OCI-LY3 (cell line): ENCODE measurements around the gene CENPH.
A peak's percentile ranks its signal among the peaks of the same experiment; 100 is the strongest.

Experiments
- H2AFZ ChIP-seq: fragments of 200-600, 300-600 bp; shearing (Covaris generic); 2 replicates; pipeline ENCODE4 v1.6.0; 2014; ENCODE audit warnings: antibody characterized with exemption, low read depth, low read length
- H3K27ac ChIP-seq: fragments of 200-600, 300-600 bp; sonication (generic); 2 replicates; pipeline ENCODE4 v1.5.1; 2014; ENCODE audit warnings: mild to moderate bottlenecking, low read length, moderate library complexity, mixed read lengths
- H3K27me3 ChIP-seq: fragments of 200-600, 300-600 bp; sonication (generic); 2 replicates; pipeline ENCODE4 v1.6.1; 2014; ENCODE audit warnings: low read depth, low read length, mixed read lengths
- H3K36me3 ChIP-seq: fragments of 200-600, 300-600 bp; sonication (generic); replicated peaks from 2 replicates; pipeline ENCODE3; 2014; ENCODE audit warnings: low read depth, low read length, mixed read lengths
- H3K4me1 ChIP-seq: fragments of 300-600, 200-600 bp; sonication (generic); 2 replicates; pipeline ENCODE4 v1.6.1; 2014; ENCODE audit warnings: low read length, mixed read lengths
- H3K4me2 ChIP-seq: fragments of 200-600, 300-600 bp; sonication (generic); 2 replicates; pipeline ENCODE4 v1.6.1; 2014; ENCODE audit warnings: low read length, mixed read lengths
- H3K4me3 ChIP-seq: fragments of 300-600, 200-600 bp; sonication (generic); 2 replicates; pipeline ENCODE4 v1.5.1; 2014; ENCODE audit warnings: antibody characterized with exemption, mild to moderate bottlenecking, low read length, moderate library complexity
- H3K79me2 ChIP-seq: fragments of 300-600, 200-600 bp; shearing (Covaris generic); 2 replicates; pipeline ENCODE4 v1.6.1; 2014; ENCODE audit warnings: mild to moderate bottlenecking, low read length, mixed read lengths
- H3K9ac ChIP-seq: fragments of 300-600, 200-600 bp; shearing (Covaris generic); 2 replicates; pipeline ENCODE4 v1.6.0; 2014; ENCODE audit warnings: mild to moderate bottlenecking, low read length, moderate library complexity
- H3K9me3 ChIP-seq: fragments of 200-600, 300-600 bp; shearing (Covaris generic); 2 replicates; pipeline ENCODE4 v1.6.1; 2014; ENCODE audit warnings: low read length, mixed read lengths; ENCODE audit not compliant: insufficient read depth
- H4K20me1 ChIP-seq: fragments of 200-600, 300-600 bp; sonication (generic); 2 replicates; pipeline ENCODE4 v1.6.1; 2016; ENCODE audit warnings: low read length, mixed read lengths; ENCODE audit not compliant: insufficient read depth
- CTCF ChIP-seq: fragments of 200-600, 300-600 bp; sonication (generic); IDR thresholded peaks from 2 replicates; pipeline ENCODE4 v1.5.1; 2014; ENCODE audit warnings: antibody characterized with exemption, low read length, low read depth
- EZH2phosphoT487 ChIP-seq: fragments of 200-600 bp; shearing (Covaris generic); IDR thresholded peaks from 2 replicates; pipeline ENCODE4 v1.6.1; 2018; ENCODE audit warnings: antibody characterized with exemption, mixed run types, low read depth

CENPH gene

GRCh38 chr5:69166686-69167492, 22.5 kb upstream of the CENPH start, which contains the start of gene CCNB1:
Gene CCNB1 (plus strand): TSS chr5:69167150. CDS start chr5:69167263, 113 bp downstream.
- Histone ChIP-seq H3K4me1 (peaks cover 14% of the 10 kb centered on the region), H3K27me3 (no peaks in the 10 kb centered on the region), H3K4me2 (peak within 1 kb of the TSS; percentile 92), H3K4me3 (peak within 1 kb of the TSS; percentile 99), H3K36me3 (peaks cover 28% of the 10 kb centered on the region), H3K27ac (peak within 1 kb of the TSS; percentile 82), H3K79me2 (peaks cover 35% of the 10 kb centered on the region), H3K9me3 (no peaks in the 10 kb centered on the region), H2AFZ (peak within 1 kb of the TSS; percentile 86), H4K20me1 (no peaks in the 10 kb centered on the region), H3K9ac (peak within 1 kb of the TSS; percentile 98)
- TF ChIP-seq EZH2phosphoT487 (no peak), CTCF (no peak)

GRCh38 chr5:69167493-69167855, 21.9 kb upstream of the CENPH start:
- H3K9ac ChIP-seq, result peak overlapping the region; percentile 98
- H3K27me3 ChIP-seq, result no peaks in the 10 kb centered on the region
- no peaks in the 10 kb centered on the region for H3K9me3 ChIP-seq
- H4K20me1 ChIP-seq, result no peaks in the 10 kb centered on the region
- peaks cover 36% of the 10 kb centered on the region for H3K79me2 ChIP-seq
- TF ChIP-seq CTCF, result no peak
- no peak for TF ChIP-seq EZH2phosphoT487
- H2AFZ ChIP-seq, result peak overlapping the region; percentile 41; the same call in 1 of the 2 replicates
- H3K4me3 ChIP-seq, result peak overlapping the region; percentile 99
- H3K27ac ChIP-seq, result peak overlapping the region; percentile 82
- H3K4me2 ChIP-seq, result peak overlapping the region; percentile 92
- peaks cover 14% of the 10 kb centered on the region for H3K4me1 ChIP-seq
- H3K36me3 ChIP-seq, result peaks cover 29% of the 10 kb centered on the region

GRCh38 chr5:69167929-69168328, 21.5 kb upstream of the CENPH start:
- Histone ChIP-seq H3K36me3 (peaks cover 30% of the 10 kb centered on the region), H2AFZ (no peak overlapping the region), H3K4me3 (peak overlapping the region; percentile 99), H3K4me1 (peaks cover 14% of the 10 kb centered on the region), H3K27ac (peak overlapping the region; percentile 82), H3K4me2 (peak overlapping the region; percentile 92), H3K9me3 (no peaks in the 10 kb centered on the region), H3K79me2 (peaks cover 36% of the 10 kb centered on the region), H3K27me3 (no peaks in the 10 kb centered on the region), H4K20me1 (no peaks in the 10 kb centered on the region), H3K9ac (peak overlapping the region; percentile 98)
- TF ChIP-seq CTCF, result no peak
- TF ChIP-seq EZH2phosphoT487, result no peak

GRCh38 chr5:69170495-69170894, 18.9 kb upstream of the CENPH start:
- no peak for TF ChIP-seq CTCF
- no peak for TF ChIP-seq EZH2phosphoT487
- Histone ChIP-seq H3K4me1 (peaks cover 14% of the 10 kb centered on the region), H3K27me3 (no peaks in the 10 kb centered on the region), H3K36me3 (peaks cover 48% of the 10 kb centered on the region), H3K9ac (no peak overlapping the region), H4K20me1 (no peaks in the 10 kb centered on the region), H3K27ac (no peak overlapping the region), H3K79me2 (peaks cover 36% of the 10 kb centered on the region), H3K4me3 (no peak overlapping the region), H3K9me3 (no peaks in the 10 kb centered on the region), H3K4me2 (no peak overlapping the region), H2AFZ (no peak overlapping the region)
